ENCODE data around the gene TAL2. TPM values are rescaled to one million over a fixed set of nuclear protein-coding genes. Genes with fewer than 3 reads are reported as not detected.
"Not testable (repeated sequence)": the region's sequence is repeated elsewhere in the genome, so short reads cannot be mapped to it uniquely, and the experiment has no call there.

The TAL2 gene
- polyA plus RNA-seq, 1 donor, result 21.1 TPM

DNA sequence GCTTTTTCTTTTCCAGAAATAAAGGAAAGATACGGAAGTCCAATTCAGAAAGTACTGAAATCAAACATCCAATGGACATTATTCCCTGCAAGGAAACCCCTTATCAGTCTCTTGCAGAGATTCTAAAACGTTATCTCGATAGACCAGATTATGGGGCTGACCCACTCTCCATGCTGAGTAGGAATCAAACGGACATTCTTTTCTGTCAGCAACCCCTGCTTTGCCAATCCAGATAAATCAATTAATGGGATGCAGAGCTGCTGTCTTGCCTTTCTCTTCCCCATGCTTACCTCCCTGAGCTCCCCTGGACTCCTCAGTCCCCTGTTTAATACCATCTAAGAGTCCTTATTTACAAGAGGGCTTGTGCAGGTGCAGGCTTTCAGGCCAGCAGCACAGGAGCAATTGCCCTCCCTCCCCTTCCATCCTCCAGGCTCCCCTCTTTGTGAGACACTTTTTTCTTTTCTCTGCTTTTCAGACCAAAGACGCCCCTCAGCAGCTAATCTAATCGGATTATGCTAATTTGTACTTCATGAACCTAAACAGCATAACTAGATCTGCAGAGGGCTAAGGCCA is 14.2 kb downstream of the TAL2 start:
- DNase-seq (ENCODE audit: low read depth), result no peak

DNA sequence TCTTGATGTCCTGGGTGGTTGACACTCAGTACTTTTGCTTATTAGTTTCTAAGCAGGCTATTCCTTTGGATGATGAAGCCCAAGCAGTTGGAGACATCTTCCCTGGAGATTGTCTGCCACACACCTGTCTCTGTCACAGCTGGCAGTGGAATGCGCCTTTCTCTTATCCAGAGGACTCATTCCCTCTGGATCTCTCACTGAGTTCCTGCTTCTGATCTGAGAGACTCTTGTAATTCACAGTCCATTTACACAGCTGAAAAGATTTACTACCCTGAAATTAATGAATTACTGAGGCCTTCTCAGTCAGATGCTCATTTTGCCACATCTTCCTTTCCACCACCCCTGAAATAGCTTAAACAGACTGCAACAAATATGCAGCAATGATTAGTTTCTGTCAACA is 15.9 kb downstream of the TAL2 start:
- no peak for DNase-seq (ENCODE audit: low read depth)

- DNase-seq (ENCODE audit: low read depth), result no peak
Measured at GRCh38 chr9:105678781-105679180, 16.5 kb downstream of the TAL2 start.

DNA sequence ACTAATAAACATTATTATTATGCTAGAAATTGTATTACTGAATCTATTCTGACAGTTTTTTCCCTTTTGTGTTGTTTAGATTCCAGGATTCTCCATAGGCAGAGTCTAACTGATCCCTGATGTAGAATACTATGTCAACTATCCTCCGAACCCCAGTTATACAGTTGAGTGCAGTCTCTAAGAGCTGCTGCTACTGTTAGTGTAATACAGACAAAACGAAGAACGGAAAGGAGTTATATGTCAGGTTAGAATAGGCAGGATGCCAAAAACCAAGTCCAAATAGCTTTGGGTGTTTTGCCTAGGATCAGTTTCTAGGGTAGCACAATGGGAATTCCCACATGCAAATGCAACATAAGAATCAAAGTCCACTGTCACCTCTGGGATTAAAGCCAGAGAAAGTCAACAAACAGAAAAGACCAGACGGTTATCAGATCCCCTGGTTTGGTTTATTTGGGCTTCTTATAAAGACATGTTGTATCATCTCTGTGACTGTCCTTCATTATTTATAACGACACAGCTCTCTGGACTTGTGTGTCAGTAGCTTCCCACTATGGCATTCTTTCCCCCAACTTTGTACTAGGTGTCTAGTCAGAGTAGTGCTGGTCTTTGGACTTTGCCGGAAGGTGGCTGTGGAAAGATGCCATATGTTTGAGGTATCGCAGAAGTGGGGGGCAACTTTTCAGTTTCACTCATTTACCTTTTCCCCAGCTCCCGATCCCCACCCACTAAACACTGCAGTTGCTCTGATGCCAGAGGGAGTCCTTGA is 17.2 kb downstream of the TAL2 start:
- no peak for DNase-seq (ENCODE audit: low read depth)

GRCh38 chr9:105681313-105681712 is 19.1 kb downstream of the TAL2 start:
- no peak for DNase-seq (ENCODE audit: low read depth)

DNA sequence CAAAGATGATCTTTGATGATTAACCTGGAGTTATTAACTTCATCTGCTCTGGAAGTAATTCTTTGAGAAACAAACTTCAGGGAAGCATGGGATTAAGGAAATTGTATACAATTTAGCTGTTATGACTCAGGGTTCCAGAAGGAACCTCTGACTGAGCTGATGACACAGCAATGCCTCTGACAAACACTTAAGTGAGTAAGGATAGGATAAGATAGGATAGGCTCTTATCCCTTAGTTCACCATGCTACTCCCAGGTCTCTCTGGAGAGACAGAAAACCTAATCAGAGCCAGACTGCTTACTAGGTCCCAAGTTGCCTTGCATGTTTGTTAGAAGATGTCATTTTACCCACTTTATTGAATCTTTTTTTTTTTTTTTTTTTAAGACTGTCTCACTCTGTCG is 19.5 kb downstream of the TAL2 start:
- no peak for DNase-seq (ENCODE audit: low read depth)

- DNase-seq (ENCODE audit: low read depth), result no peak
Measured at GRCh38 chr9:105683688-105684275, 21.5 kb downstream of the TAL2 start.

DNA sequence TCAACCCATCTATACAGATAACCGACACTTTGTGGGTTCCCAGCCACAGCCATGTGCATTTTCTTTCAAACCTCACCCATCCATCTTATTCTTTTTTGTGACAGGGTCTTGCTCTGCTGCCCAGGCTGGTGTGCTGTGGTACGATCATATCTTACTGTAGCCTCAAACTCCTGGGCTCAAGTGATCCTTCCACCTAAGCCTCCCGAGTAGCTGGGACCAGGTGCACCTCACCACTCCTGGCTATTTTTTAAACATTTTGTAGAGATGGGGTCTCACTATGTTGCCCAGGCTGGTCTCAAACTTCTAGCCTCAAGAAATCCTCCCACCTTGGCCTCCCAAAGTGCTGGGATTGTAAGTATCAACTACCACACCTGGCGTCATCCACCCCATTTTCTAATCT is 24.7 kb downstream of the TAL2 start:
- no peak for DNase-seq (ENCODE audit: low read depth)

GRCh38 chr9:105690742-105691141 is 28.5 kb downstream of the TAL2 start:
- no peak for DNase-seq (ENCODE audit: low read depth)

DNA sequence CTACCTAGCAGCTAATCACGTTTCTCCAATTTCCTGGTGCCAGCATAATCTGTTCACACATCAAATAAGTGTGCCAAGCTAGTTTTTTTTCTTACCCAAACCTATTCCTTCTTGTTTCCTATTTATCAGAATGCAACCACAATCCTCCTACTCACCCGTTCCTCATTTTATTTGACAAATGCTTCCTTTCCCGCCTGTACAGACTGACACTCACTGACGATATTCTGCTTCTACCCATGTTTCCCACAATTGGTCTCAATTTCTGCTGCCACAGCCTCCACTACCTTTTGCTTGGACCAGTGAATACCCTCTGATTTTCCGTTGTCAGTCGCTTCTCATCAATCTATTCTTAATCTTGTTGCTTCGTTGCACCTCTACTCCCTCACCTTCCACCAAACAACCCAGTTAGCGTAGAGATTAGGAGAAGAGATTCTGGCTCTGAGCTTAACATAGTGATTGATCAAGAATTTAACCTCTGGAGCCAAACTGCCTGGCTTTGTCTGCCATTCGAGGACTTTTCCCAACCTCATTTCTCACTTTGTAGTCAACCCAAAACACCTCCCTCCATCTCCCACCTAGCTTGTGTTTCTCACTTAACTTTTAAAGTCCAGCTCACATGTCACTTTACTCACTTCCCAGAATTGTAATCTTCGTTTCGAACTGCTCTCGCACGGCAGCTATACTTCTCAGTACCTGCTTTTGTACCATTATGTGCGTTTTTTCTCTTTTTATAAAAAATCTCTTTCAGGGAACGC is 31.4 kb downstream of the TAL2 start:
- no peak for DNase-seq (ENCODE audit: low read depth)

GRCh38 chr9:105694190-105694847 is 32.1 kb downstream of the TAL2 start, which contains the start of gene TMEM38B:
Gene TMEM38B, plus strand, starts transcription at chr9:105694541. Its CDS starts 120 bp downstream, at chr9:105694661.
- no peak for DNase-seq (ENCODE audit: low read depth)

GRCh38 chr9:105694848-105695581 is 32.8 kb downstream of the TAL2 start:
- DNase-seq (ENCODE audit: low read depth), result no peak

DNA sequence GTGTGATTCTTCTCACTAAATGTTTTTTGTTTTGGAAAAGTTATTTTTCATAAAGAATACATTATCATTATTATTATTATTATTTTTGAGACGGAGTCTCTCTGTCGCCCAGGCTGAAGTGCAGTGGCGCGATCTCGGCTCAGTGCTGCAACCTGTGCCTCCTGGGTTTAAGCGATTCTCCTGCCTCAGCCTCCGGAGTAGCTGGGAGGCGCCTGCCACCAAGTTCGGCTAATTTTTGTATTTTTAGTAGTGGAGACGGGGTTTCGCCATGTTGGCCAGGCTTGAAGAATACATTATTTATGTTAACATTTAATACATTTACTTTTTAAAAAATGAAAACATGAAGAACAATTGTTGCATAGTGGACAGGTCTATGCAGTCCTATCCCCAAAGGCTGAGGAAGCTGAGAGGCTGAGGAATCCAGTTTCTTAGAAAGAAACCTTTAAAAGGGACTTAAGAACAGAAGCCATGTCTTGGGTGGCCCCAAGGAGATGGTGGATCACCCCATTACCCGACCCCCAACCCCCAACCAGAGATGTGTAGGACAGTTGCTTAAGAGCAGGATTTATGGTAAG is 34.0 kb downstream of the TAL2 start:
- no peak for DNase-seq (ENCODE audit: low read depth)

DNA sequence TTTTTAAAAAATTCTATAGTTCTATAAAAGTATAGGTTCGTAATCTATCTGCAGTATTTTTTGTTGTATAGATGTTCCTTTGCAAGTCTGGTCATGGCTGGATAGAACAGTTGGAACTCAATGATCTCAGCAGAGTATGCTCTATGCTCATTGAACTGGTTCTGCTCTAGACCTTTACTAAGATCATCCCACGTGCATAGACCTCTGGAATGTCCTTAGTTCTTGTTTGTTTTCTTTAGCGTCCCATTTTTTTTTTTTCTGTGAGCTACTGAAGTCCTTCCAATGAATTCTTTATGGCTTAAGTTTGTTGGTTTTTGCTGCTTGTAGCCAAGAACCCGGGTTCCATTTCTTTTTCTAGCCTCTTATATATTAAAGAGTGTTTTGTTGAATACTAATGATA is 35.6 kb downstream of the TAL2 start:
- no peak for DNase-seq (ENCODE audit: low read depth)

DNA sequence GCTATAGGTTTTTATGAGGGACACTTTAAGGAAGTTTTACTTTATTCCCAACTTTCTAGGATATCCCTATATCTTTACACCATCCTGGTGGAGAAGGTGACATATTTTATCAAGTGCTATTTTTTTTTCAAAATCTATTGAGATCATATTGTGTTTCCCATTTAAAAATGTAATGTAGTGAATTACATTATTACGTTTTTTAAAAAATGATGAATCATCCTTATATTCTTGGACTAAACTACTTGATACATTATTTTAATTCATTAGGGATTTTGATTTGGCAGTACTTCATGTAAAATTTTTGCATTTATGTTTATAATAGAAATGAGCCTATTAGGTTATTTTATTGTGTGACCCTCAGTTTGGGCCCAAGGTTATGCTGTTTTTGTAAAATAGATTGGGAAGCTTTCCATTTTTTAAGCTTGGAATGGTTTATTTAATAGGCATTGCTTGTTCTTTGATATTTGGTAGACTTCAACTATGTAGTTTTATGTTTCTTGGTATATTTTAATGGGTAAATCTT is 36.2 kb downstream of the TAL2 start:
- DNase-seq (ENCODE audit: low read depth), result no peak

DNA sequence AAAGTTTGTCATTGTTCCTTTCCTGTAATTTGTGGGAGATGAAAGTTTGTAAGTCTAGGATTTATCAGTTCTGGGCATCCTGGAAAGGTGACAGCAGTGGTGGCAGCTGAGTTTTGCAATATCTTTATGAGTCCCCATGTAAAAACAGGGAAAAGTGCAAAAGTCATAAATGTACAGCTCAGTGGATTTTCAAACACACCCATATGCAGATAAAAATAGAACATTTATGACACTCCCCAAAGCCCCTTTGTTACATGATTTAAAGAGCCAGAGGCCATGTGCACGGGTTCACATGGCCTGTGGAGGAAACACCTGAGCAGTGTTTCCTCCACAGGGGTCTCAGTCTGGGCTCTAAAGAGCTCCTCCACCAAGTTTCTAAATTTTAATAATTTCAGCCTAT is 38.4 kb downstream of the TAL2 start:
- no peak for DNase-seq (ENCODE audit: low read depth)

- DNase-seq (ENCODE audit: low read depth), result no peak
Measured at GRCh38 chr9:105701145-105701544, 38.9 kb downstream of the TAL2 start.

- no peak for DNase-seq (ENCODE audit: low read depth)
Measured at GRCh38 chr9:105702207-105702606, 40.0 kb downstream of the TAL2 start.

GRCh38 chr9:105703638-105704037 is 41.4 kb downstream of the TAL2 start:
- not testable (repeated sequence) for DNase-seq (ENCODE audit: low read depth)

GRCh38 chr9:105706156-105706555 is 43.9 kb downstream of the TAL2 start:
- DNase-seq (ENCODE audit: low read depth), result no peak

- DNase-seq (ENCODE audit: low read depth), result no peak
Measured at GRCh38 chr9:105708405-105708804, 46.1 kb downstream of the TAL2 start.
